ENCODE results near the gene BZW2. TPM values are rescaled to one million over a fixed set of nuclear protein-coding genes. Genes with fewer than 3 reads are reported as not detected.

The BZW2 gene
- total RNA-seq, 1 donor, result 42.3 TPM

- DNase-seq (ENCODE audit: low read depth in 2 of 3, low spot score in 2 of 3), result no peak
These were observed 98.7 kb downstream of the BZW2 start for GRCh38 chr7:16744518-16745250.

- DNase-seq (ENCODE audit: low read depth in 2 of 3, low spot score in 2 of 3), result no peak
These were observed 99.7 kb downstream of the BZW2 start for GRCh38 chr7:16745645-16746044.

- no peak for DNase-seq (ENCODE audit: low read depth in 2 of 3, low spot score in 2 of 3)
These were observed 101.1 kb downstream of the BZW2 start for GRCh38 chr7:16747102-16747501.

GRCh38 chr7:16753102-16753931 is 107.3 kb downstream of the BZW2 start, which contains the start of gene TSPAN13:
Gene TSPAN13 (plus strand): TSS chr7:16753755. CDS start chr7:16753968, 213 bp downstream.
- DNase-seq (ENCODE audit: low read depth in 2 of 3, low spot score in 2 of 3), result peak; percentile 7 to 86 (median 84)

DNA sequence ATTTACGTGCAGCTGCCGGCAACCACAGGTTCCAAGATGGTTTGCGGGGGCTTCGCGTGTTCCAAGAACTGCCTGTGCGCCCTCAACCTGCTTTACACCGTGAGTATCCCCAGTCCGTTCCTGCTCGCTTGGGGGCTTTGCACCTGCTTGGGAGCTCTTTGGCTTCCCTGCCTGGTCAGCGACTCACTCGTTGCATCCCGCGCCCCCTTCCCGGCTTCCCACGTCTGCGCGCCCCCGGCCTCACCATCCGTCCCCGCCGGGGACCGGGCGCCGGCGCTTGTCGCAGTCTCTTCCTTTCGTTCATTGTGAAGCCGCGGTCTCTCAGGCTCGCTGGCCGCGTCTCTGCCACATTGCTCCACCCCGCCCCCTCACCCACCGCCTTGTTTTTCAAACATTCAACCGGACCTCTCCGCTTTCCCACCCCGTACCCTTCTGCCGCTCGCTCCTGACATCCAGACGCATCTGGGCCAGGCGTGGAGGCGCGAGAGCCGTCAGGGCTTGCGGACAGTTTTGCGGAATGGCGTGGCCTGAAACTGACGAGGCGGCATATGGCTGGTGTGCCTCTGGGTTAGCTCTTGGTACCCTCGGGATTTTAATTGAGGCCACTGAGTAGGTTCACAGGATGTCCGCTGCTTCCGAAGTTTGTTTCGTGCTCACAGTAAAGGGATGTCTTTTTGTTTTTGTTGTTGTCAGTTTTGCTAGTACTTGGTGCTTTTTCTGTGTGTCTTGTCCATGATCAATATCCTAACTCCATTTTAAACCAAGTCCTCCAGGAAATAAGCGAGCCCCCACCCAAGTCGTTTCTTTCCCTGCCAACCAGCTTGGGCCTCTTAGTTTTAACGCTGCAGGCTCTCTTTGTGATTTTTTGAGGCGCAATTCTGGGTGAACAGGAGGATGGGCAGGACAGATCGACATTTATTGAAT is 108.2 kb downstream of the BZW2 start:
- peak in 1 of 3 donors; percentile 39 for DNase-seq (ENCODE audit: low read depth in 2 of 3, low spot score in 2 of 3)

DNA sequence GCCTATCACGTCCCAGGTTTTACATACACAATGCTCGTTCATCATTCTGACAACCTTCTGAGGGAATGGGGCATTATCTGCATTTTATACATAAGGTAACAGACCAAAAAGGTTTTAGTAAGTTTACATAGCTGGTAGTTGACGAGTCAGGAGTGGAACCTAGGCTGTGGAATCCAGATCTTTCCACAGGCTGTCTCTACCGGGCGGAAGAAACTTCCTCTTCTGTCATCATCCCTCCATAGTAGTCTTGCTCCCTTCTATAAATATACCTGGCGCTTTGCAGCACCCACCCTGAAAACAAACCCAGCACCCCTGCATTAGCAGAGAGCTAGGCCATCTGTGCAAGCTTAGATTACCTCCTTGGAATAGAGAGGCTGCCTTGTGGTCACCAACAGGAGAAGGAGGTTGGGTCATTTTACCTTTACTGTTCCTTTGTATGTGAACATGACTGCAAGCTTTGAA is 108.9 kb downstream of the BZW2 start:
- DNase-seq (ENCODE audit: low read depth in 2 of 3, low spot score in 2 of 3), result no peak

GRCh38 chr7:16755397-16755796 is 109.4 kb downstream of the BZW2 start:
- no peak for DNase-seq (ENCODE audit: low read depth in 2 of 3, low spot score in 2 of 3)

Other genes with a start within 250 kb of the BZW2 start
- gene CRPPA, start 224.6 kb upstream of the BZW2 start, total RNA-seq, result 2.7 TPM
- under 0.01 TPM for gene SOSTDC1, start 180.4 kb upstream of the BZW2 start, total RNA-seq
- not detected for gene LRRC72, start 119.4 kb upstream of the BZW2 start, total RNA-seq
- 13.7 TPM for gene ANKMY2, start 427 bp upstream of the BZW2 start, total RNA-seq
- 8.3 TPM for gene TSPAN13, start 107.6 kb downstream of the BZW2 start, total RNA-seq
- 0.27 TPM for gene AGR2, start 158.8 kb downstream of the BZW2 start, total RNA-seq
- not detected for gene AGR3, start 235.8 kb downstream of the BZW2 start, total RNA-seq